ENCODE data around the gene SLC43A3.

DNA sequence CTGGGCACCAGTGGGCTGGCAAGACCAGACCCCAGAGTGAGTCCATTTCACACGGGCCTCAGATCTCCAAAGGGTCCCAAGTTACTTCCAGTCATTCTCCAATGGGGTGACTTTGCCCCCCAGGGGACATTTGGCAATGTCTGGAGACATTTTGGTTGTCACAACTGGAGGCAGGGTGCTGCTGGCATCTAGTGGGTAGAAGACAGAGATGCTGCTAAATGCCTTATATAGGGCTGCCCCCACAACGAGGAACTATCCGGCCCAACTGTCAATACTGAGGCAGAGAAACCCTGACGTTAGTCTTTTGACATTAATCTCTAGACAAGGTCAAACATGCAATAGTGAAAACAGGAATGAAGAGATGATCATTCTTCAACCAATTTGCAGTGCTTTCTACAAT is 39.8 kb upstream of the SLC43A3 start:
- TF ChIP-seq CEBPB (IDR thresholded peaks at IDR 0.05; ENCODE audit: low read depth, low read length) = no peak
- TF ChIP-seq, protein P1, sequence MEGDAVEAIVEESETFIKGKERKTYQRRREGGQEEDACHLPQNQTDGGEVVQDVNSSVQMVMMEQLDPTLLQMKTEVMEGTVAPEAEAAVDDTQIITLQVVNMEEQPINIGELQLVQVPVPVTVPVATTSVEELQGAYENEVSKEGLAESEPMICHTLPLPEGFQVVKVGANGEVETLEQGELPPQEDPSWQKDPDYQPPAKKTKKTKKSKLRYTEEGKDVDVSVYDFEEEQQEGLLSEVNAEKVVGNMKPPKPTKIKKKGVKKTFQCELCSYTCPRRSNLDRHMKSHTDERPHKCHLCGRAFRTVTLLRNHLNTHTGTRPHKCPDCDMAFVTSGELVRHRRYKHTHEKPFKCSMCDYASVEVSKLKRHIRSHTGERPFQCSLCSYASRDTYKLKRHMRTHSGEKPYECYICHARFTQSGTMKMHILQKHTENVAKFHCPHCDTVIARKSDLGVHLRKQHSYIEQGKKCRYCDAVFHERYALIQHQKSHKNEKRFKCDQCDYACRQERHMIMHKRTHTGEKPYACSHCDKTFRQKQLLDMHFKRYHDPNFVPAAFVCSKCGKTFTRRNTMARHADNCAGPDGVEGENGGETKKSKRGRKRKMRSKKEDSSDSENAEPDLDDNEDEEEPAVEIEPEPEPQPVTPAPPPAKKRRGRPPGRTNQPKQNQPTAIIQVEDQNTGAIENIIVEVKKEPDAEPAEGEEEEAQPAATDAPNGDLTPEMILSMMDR (conservative IDR thresholded peaks at IDR 0.05; ENCODE audit: low read depth, low read length) = no peak
- TF ChIP-seq MAZ (IDR thresholded peaks at IDR 0.05; ENCODE audit: borderline replicate concordance, low read depth, low read length) = no peak
- TF ChIP-seq RFX5 (IDR thresholded peaks at IDR 0.05; ENCODE audit: low read depth, low read length) = no peak
- no peak for TF ChIP-seq MAFK (IDR thresholded peaks at IDR 0.05; ENCODE audit: low read depth, low read length)
- TF ChIP-seq RCOR1 (IDR thresholded peaks at IDR 0.05; ENCODE audit: insufficient replicate concordance, low read length) = no peak
- no peak for TF ChIP-seq POLR2A (IDR thresholded peaks at IDR 0.05; ENCODE audit: low read depth, low read length)
- no peak for TF ChIP-seq FOS (IDR thresholded peaks at IDR 0.05; ENCODE audit: low read depth, low read length)
- TF ChIP-seq BHLHE40 (IDR thresholded peaks at IDR 0.05; ENCODE audit: low read depth, low read length) = no peak
- TF ChIP-seq MXI1 (IDR thresholded peaks at IDR 0.05; ENCODE audit: borderline replicate concordance, low read depth, low read length) = no peak
- TF ChIP-seq SMC3 (IDR thresholded peaks at IDR 0.05; ENCODE audit: low read depth, low read length) = no peak
- TF ChIP-seq CHD1 (IDR thresholded peaks at IDR 0.05; ENCODE audit: low read depth, low read length) = no peak
- TF ChIP-seq NFE2L2 (IDR thresholded peaks at IDR 0.05; ENCODE audit: low read depth, low read length) = no peak
- no peak for TF ChIP-seq RAD21 (IDR thresholded peaks at IDR 0.05; ENCODE audit: low read length)

Measured in IMR-90 (cell line).